HFF-Myc (cell line): ENCODE data around the gene PTGR3.

ENCODE experiments used
- DNase-seq: peaks from one replicate; pipeline ENCODE4 v3.0.0-alpha.2; 2011; ENCODE audit warnings: low read depth; ENCODE audit errors: extremely low read depth
- H3K4me3 ChIP-seq: replicated peaks from 2 replicates; pipeline ENCODE4 v1.5.1; 2011; ENCODE audit warnings: low read depth, mild to moderate bottlenecking, control low read depth, low read length
- CTCF ChIP-seq: IDR thresholded peaks from 2 replicates; pipeline ENCODE4 v1.5.1; 2012; ENCODE audit warnings: mild to moderate bottlenecking, low read depth, low read length, control low read depth; ENCODE audit errors: missing control alignments

Gene PTGR3

DNA sequence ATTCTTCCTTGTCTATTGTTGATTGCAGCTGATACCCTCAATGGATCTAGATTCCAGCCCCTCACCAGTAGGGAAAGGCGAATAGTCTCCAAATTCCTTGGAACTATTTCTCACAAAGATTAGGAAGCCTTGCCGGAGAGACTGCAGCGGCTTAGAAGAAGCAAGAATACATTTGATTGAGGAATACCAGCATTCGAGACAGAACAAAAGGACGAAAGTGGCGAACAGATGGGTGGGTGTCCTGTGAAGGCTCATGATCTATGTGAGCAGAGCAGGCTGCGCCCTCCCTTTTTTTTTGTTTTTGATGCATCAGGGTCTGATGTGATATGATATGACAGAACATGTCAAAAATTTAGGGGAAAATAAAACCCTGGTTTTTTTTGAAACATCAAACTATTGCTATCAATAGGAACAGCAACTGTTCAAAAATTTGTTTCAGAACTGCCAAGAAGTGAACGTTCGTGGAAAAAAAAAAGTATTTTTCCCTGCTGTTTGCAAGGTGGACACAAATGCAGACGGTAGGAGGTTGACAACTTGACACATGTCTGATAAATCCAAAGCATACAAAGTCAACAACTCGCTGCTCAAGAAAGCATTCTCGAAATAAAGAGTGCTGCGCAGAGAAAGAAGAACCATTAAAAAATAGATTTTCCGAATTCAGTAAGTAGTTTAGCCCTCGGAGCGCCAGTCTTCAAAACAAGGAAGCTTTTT lies 49.1 kb downstream of the PTGR3 start:
- no peak overlapping the region for H3K4me3 ChIP-seq

GRCh38 chr18:75159238-75159518 lies 49.8 kb downstream of the PTGR3 start:
- no peak for DNase-seq
- no peak overlapping the region for H3K4me3 ChIP-seq
- no peak for TF ChIP-seq CTCF

More for the DNA sequence above, 49.1 kb downstream of the PTGR3 start:
- TF ChIP-seq CTCF: no peak
- no peak for DNase-seq
